Hepatic stellate cell (primary cell): ENCODE measurements around the gene PTK6.
"Not testable (repeated sequence)": the region's sequence is repeated elsewhere in the genome, so short reads cannot be mapped to it uniquely, and the experiment has no call there.

ENCODE experiments used
- DNase-seq: peaks from one replicate; pipeline ENCODE4 v3.0.0; 2011; ENCODE audit warnings: low spot score

The PTK6 gene

DNA sequence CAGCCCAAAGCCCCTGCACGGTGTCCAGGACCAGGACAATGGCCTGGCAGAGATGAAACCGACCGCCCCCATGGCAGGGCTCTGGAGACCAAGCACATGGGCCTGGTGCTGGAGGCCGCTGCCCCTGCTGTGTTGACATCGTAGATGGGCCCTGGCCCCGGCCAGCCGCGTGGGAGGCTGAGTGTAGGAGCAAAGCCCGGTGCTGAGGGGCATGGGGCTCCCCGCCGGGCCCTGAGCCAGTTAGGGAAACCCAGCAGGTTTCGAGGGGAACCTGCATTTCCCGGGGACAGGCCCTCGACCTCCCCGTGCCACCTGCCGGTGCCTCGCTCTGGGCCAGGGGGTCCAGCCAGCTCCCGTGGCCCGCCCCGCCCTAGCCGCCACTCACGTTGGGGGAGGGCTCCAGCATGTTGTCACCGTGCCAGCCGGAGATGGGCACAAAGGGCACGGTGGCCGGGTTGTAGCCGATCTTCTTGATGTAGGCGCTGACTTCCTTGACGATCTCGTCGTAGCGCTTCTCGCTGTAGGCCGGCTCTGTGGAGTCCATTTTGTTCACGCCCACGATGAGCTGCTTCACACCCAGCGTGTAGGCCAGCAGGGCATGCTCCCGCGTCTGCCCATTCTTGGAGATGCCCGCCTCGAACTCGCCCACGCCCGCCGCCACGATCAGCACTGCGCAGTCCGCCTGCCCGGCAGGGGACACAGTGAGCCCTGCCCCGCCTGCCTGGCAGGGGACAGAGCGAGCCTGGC lies 42.6 kb downstream of the PTK6 start:
- no peak for DNase-seq

DNA sequence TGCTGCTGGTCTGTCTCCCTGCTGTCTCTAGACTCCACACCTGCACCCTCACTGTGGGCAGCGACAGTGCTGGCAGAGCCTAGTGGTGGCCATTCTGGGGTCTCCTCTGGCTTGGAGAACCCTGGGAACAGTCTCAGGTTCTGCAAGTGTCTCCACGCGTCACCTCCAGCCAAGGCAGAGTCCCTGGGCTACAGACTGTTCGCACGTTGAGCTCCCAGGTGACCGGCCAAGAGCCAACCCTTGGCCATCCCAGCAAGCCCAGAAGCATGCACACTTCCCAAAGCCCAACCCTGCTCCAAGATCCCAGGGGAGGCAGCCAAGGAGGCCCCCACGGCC lies 43.1 kb downstream of the PTK6 start:
- DNase-seq, result no peak

DNA sequence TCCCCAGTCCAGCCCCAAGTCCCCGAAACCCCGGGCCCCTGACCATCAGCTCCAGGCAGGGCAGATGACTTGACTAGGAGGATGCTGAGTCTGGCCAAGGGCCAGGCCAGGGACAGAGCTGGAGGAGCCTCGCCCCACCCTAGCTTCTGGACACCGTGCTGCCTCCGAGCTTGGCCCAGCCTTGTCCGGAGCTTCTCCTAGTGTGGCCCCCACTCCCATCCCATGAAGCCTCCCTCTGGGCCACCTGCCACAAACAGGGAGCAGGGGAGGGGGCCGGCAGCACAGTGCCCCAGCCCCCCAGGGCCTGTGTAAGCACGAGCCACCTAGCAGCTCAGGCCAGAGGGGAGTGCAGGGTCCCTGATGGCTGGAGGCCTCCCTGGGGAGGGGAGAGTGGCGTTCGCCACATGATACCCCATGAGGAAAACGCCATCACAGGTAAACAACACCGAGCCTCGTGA lies 43.6 kb downstream of the PTK6 start:
- DNase-seq, result no peak

DNA sequence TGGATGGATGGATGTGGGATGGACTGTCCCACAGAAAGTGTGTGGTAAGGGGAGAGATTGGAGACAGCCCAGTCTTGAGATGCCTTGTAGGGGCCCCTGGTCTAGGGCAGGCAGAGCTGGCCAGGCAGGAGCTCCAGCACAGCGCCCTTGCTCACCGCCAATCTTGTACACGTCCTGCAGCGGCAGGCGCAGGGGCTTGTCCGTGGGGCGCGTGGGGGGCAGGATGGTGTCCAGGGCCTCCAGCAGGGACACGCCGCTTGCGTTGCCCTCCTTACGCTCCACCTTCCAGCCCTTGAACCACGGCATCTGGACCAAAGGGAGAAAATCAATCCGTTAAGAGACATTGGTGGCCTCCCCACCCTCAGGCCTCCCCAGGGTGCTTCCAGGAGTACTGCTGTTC lies 44.2 kb downstream of the PTK6 start:
- DNase-seq, result no peak

DNA sequence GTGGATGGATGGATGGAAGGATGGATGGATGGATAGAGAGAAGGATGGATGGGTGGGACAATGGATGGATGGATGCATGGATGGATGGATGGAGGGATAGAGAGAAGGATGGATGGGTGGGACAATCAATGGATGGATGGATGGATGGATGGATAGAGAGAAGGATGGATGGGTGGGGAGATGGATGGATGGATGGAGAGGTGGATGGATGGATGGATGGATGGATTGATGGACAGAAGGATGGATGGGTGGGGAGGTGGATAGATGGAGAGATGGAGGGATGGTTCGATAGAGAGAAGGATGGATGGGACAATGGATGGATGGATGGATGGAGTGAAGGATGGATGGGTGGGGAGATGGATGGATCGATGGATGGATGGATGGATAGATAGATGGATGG lies 44.7 kb downstream of the PTK6 start:
- no peak for DNase-seq

DNA sequence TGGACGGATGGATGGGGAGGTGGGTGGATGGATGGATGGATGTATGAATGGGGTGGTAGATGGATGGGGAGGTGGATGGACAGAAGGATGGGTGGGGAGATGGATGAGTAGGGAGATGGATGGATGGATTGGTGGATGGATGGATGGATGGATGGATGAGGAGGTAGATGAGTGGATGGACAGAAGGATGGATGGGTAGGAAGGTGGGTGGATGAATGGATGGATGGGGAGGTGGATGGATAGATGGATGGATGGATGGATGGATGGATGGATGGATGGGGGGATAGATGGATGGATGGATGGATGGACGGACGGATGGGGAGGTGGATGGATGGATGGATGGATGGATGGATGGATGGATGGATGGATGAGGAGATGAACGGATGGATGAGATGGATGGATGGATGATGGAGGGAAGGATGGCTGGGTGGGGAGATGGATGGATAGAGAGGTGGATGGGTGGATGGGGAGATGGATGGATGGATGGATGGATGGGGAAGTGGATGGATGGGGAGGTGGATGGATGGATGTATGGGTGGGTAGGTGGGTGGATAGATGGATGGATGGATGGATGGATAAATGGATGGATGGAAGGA lies 45.4 kb downstream of the PTK6 start:
- DNase-seq, result no peak

DNA sequence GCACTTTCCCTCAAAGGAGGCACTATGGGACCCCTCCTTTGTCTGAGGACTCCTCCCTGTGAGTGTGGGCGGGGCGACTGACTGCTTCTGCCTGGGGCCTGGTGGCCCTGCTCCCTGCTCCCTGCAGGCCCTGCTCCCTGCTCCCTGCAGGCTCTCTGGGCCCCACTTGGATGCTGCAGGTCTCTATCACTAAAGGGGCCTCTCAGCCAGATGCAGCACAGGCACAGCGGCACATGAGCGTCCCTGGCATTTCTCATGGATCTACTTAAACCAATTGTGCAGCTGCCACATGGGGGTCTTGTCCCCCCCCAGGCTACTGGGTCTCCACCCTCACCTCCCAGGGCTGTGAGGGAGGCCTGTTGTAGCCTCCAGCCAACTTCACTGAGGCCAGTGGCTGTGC lies 46.1 kb downstream of the PTK6 start:
- no peak for DNase-seq

DNA sequence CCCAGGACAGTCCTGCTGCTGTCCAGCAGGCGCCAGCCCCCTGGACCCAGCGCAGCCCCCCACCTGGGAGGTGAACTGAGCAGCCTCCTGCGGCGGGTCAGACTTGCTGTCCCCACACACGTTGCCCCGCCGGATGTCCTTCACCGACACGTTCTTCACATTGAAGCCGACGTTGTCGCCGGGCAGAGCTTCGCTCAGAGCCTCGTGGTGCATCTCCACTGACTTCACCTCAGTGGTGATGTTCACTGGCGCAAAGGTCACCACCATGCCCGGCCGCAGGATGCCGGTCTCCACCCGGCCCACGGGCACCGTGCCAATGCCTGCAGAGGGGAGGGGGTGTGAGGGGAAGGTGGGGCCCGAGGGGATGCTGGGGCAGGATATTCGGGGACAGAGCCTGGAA lies 46.8 kb downstream of the PTK6 start:
- DNase-seq, result no peak

DNA sequence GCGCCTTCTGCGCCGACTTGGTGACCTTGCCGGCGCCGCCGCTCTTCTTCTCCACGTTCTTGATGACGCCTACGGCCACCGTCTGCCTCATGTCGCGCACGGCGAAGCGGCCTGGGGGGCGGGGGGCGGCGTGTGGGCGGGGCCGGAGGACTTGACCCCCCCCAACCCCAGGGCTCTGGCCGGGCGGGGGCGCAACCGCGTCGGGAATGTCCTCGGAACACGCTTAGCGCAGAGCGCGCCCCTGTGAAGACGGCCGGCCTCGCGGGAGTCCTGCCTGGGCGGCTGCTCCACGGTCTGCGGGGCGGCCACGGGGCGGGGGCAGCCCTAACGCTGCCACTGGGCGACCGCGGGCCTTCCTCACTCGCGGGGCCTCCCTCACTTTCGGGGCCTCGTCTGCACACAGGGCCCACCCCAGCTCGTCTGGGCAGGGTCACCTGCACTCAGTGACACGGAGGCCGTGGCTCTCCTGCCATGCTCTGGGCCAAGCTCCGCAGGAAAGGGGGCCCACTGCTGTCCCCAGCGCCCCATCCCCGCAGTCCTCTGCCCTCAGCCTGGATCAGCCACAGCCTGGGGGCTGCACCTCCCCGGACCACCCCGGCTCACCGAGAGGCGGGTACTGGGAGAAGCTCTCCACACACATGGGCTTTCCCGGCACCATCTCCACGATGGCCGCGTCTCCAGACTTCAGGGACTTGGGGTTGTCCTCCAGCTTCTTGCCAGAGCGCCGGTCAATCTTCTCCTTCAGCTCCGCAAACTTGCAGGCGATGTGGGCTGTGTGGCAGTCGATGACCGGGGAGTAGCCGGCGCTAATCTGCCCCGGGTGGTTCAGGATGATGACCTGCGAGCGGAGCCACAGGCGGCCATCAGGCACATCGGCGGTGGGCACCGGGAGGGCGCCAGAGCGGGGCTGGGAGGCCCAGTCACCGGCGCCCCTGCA lies 48.6 kb downstream of the PTK6 start:
- DNase-seq, result no peak

DNA sequence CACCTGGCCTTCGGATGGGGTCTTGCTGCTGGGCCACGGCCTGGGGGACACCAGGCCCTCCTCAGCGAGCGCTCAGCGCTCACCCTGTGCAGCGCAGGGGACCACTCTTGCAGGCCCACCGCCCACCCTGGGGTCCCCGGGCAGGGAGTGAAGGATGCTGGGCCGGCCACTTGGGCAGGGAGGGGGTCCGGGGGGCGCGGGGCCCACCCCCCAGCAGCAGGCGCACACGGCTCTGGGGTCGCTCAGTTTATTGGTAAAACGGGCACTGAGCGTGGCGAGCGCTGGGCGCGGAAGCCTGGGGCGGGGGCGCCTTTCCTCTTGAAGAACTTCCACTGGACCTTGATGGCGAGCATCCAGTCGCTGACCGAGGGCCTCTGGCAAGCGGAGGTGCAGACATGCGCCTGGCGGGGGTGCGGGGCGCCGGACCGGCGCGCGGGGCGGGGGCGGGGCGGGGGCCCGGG lies 49.4 kb downstream of the PTK6 start:
- no peak for DNase-seq

DNA sequence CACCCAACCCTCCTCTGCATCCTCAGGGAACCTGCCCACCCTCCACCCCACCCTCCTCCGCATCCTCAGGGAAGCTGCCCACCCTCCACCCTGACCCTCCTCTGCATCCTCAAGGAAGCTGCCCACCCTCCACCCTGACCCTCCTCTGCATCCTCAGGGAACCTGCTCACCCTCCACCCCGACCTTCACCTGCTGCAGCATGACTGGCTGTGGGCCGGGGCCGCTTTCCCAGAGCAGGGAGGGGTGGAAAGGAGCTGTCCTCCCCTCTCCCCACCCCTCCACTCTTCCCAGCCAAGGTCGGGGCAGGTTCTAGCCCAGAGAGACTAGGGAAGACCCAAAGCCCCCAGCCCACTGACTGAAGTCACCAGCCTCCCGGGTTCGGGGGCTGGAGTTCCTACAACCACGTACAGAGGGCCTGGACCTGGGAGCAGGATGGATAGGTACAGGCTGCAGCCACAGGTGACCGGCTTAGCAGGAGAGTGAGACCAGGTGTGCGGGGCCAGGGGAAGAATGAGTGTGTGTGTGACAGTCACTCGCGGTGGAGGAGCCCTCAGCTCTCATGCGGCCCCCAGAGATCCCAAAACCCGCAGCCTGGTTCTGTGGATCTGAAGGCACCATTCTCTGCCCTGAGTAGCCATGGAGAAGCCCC lies 49.9 kb downstream of the PTK6 start:
- no peak for DNase-seq

DNA sequence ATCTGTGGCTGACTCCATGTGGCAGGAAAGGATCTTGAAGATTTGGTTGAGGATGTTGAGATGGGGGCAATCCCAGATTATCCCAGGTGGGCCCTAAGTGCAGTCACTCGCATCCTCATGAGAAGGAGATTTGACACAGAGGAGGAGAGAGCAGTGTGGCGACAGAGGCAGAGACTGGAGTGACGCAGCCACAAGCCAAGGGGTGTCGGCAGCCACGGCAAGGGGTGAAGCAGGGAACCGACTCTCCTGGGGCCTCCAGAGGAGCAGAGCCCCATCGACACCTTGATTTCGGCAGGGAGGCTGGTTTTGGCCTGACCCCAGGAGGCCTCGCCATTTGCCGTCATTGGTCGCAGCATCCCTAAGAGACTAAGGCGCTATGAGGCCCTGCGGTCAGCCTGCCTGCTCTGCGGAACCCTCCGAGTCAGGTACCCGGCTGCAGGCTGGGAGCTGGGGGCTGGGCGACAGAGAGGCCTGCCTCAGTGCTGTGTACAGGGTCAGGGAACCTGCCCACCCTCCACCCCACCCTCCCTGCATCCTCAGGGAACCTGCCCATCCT lies 50.8 kb downstream of the PTK6 start:
- no peak for DNase-seq

DNA sequence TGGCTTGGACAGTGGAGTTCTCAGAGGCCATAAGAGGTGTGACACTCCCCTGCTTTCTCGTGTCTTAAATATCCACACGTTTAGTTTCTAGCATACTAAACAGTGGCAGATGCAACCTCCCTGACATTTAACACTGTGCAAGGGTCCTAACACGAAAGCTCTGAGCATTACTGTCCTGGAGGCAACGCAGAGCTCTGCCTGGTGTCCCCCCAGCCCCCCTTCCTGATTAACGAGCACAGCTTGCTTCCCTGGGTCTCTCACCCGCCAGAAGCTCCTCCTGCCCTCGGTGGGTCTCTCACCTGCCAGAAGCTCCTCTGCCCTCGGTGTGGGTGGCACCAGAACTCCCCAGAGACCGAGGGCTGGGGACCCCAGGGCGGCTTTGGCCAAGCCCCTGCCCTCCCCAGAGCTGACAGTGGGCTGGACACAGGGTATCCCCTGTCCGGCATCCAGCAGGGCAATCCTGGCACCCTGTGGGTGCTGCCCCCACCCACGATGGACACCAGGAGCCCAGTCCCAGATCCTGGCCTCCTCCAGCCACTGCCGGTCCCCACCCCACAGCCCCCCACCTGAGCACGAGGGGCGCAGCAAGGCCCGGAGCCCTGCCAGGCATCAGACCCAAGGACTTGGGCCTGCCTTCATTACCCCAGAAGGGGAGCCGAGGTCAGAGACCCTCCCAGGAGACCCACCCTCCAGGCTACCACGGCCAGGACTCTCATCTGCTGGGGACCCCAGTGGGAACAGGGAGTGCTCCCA lies 52.3 kb downstream of the PTK6 start:
- no peak for DNase-seq

DNA sequence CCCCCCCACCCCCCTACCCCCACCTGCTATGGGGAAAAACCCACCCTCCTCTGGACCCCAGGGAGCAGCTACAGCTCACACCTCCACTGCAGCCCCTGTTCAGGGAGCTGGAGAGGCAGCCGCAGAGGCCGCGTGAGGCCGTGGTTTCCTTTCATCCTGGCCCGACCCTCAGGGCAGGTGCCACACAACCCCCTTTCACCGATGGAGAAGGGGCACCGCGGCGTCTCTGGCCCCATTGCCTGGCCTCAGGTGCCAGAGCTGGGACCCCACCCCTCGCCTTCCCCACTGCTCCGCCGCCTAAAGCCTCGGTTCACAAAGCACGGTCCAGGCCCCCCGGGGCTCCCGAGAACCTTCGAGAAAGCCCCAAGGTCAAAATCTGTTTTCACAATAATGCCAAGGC lies 52.9 kb downstream of the PTK6 start:
- no peak for DNase-seq

DNA sequence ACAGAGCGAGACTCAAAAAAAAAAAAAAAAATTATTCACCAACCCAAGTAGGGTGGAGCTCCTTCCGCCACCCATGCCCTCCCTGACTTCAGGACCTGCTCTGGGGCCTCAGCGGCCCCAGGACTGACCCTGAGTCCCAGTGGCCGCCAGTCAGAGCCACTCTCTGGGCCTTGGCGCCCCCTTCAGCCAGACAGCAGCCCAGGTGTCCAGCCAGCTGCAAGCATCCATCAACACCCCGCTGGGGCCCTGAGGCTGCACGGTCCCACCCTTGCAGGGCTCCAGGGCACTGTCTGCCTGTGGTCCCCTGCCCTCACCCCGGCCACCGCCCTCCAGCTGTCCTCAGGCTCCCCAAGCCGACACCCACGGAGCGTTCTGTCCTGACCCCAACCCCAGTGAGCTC lies 53.3 kb downstream of the PTK6 start:
- DNase-seq, result no peak

DNA sequence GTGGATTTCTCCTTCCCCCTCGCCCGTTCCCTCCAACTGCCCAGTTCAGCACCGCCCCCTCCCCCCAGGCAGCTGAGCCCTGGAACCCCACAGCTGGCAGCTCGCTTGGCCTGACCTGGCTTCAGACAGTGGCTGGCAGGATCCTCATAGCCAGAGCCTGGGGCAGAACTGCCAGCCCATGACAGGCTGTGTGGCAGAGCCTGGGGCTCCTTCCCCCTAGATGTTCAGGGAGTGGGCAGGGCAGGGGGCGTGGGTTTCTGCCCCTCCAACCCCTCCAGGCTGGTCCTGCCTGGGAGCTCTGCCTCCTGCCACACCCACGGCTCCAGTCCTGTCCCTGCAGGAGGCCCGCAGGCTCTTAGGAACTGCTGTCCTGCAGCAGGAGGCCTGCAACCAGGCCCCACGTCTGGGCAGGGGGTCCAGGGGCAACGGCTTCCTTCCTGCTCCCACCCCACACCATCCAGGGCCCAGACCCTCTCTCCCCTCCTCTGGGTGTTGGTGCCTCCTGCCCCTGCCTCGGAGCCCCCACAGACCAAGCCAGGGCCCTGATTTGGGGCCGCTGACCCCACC lies 55.1 kb downstream of the PTK6 start:
- no peak for DNase-seq

DNA sequence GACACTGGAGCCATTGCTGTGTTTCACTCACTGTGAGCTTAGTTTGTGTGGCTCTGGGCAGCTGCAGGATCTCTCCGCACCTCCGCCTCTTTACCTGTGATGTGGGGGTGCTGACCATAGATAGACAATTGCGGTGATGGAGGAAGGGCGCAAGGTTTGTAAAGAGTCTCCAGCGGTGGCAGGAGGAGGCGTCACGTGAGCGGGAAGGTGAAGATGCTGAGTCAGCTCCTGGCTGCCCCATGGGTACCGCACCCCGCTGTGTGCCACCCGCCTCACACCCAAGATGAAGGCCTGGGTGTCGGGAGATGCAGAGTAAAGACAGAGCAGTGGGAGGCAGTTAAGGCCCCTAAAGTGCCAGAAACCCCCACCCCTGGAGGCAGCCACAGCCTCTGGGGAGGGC lies 55.7 kb downstream of the PTK6 start:
- DNase-seq, result no peak

DNA sequence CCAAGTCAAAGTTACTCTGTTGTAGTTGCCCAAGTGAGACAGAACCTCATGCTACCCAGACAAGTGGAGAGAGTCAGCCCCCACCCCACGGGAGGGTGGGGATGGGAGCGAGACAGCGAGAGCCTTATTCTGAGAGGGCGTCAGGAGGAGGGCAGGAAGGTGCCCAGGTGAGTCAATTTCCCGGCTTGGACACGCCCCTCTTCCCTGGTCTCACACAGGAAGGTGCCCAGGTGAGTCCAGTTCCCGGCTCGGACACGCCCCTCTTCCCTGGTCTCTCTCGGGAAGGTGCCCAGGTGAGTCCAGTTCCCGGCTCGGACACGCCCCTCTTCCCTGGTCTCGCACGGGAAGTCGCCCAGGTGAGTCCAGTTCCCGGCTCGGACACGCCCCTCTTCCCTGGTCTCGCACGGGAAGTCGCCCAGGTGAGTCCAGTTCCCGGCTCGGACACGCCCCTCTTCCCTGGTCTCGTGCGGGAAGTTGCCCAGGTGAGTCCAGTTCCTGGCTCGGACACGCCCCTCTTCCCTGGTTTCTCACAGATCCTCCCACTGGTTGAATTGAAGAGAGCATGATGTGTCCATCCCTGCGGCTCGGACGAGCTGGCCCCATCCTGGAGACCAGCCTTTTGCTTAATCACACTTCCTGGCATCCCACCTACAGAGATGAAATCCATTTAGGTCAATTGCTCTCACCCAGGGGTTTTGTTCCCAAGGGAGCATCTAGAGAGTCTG lies 57.3 kb downstream of the PTK6 start:
- DNase-seq, result not testable (repeated sequence)

DNA sequence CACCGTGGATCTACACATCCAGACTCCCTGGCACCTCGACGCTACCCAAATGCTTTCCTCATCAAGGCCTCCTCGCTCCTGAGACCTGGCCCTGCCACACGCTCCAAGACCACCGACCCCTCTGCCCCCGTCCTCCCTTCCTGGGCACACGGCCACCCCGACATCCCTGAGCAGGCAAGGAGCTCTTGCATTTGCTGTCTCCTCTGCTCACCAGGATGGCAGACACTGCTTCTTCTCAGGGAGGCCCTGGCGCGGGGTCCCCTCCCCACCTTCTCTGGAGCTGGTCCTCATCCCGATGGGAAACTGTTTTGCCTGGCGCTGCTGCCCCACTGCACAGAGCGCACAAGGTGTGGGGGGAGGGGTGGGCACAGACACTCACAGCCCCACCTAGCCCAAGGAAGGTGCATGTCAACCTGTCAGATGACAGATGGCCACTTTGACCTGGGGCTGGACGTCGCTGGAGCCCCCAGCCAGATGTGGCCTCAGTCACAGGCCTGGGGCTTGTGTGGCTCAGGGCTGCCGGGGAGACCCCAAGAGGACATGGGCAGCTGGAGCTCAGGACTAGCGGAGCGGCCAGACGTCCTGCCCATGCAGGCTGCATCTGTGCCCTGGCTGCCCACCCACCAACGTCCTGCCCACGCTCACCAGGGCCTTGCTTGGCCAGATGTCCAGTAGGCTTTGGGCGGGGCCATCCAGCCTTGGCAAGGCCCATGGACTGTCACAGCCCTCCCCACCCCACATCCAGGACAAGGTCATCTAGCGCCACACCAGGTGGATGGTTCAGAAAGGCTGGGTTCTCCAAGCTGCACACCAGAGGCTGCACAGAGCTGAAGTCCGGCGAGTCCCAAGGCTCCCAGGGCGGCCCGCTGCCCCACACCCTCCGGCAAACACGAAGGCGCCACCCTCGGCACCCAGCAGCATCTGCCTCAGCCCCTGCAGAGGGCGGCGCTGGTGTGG lies 58.6 kb downstream of the PTK6 start:
- no peak for DNase-seq
